Measurements from ENCODE around the gene MYH9.
"Not testable (repeated sequence)": the region's sequence is repeated elsewhere in the genome, so short reads cannot be mapped to it uniquely, and the experiment has no call there.

The MYH9 gene

GRCh38 chr22:36290391-36291075 is 97.2 kb downstream of the MYH9 start:
- not testable (repeated sequence) for H3K4me3 ChIP-seq (ENCODE audit: low read depth in 1 of 2, low read length in 2 of 2); H3K27ac ChIP-seq (ENCODE audit: low read length); H3K27me3 ChIP-seq (ENCODE audit: low read depth, low read length); H3K9me3 ChIP-seq (ENCODE audit: control insufficient read depth in 1 of 2, low read length in 2 of 2)
- Histone ChIP-seq H3K36me3 (ENCODE audit: control insufficient read depth in 1 of 2, insufficient read depth in 2 of 2, low read length in 2 of 2) (peaks cover 77 to 85% of the 10 kb centered on the region in 2 donors), H3K4me1 (ENCODE audit: control insufficient read depth in 1 of 2, insufficient read depth in 2 of 2, low read length in 2 of 2) (peaks cover 0 to 14% of the 10 kb centered on the region in 2 donors)

- H3K9me3 ChIP-seq (ENCODE audit: control insufficient read depth in 1 of 2, low read length in 2 of 2); H3K4me3 ChIP-seq (ENCODE audit: low read depth in 1 of 2, low read length in 2 of 2); H3K27me3 ChIP-seq (ENCODE audit: low read depth, low read length); H3K27ac ChIP-seq (ENCODE audit: low read length): not testable (repeated sequence)
- Histone ChIP-seq H3K4me1 (ENCODE audit: control insufficient read depth in 1 of 2, insufficient read depth in 2 of 2, low read length in 2 of 2) (peaks cover 0 to 14% of the 10 kb centered on the region in 2 donors), H3K36me3 (ENCODE audit: control insufficient read depth in 1 of 2, insufficient read depth in 2 of 2, low read length in 2 of 2) (peaks cover 77 to 85% of the 10 kb centered on the region in 2 donors)
These were observed 97.8 kb downstream of the MYH9 start for GRCh38 chr22:36289948-36290371.

GRCh38 chr22:36289406-36289870 is 98.3 kb downstream of the MYH9 start:
- Histone ChIP-seq H3K27ac (ENCODE audit: low read length) (no peak overlapping the region), H3K36me3 (ENCODE audit: control insufficient read depth in 1 of 2, insufficient read depth in 2 of 2, low read length in 2 of 2) (peaks cover 77 to 85% of the 10 kb centered on the region in 2 donors), H3K4me1 (ENCODE audit: control insufficient read depth in 1 of 2, insufficient read depth in 2 of 2, low read length in 2 of 2) (peaks cover 0 to 14% of the 10 kb centered on the region in 2 donors), H3K4me3 (ENCODE audit: low read depth in 1 of 2, low read length in 2 of 2) (no peak overlapping the region), H3K9me3 (ENCODE audit: control insufficient read depth in 1 of 2, low read length in 2 of 2) (no peaks in the 10 kb centered on the region), H3K27me3 (ENCODE audit: low read depth, low read length) (no peaks in the 10 kb centered on the region)

GRCh38 chr22:36288571-36289405 is 99.0 kb downstream of the MYH9 start:
- H3K36me3 ChIP-seq (ENCODE audit: control insufficient read depth in 1 of 2, insufficient read depth in 2 of 2, low read length in 2 of 2) = peaks cover 76 to 85% of the 10 kb centered on the region in 2 donors
- no peaks in the 10 kb centered on the region for H3K9me3 ChIP-seq (ENCODE audit: control insufficient read depth in 1 of 2, low read length in 2 of 2)
- H3K4me1 ChIP-seq (ENCODE audit: control insufficient read depth in 1 of 2, insufficient read depth in 2 of 2, low read length in 2 of 2) = peaks cover 0 to 14% of the 10 kb centered on the region in 2 donors
- no peak overlapping the region for H3K27ac ChIP-seq (ENCODE audit: low read length)
- H3K27me3 ChIP-seq (ENCODE audit: low read depth, low read length) = no peaks in the 10 kb centered on the region
- H3K4me3 ChIP-seq (ENCODE audit: low read depth in 1 of 2, low read length in 2 of 2) = no peak overlapping the region

GRCh38 chr22:36287881-36288515 is 99.8 kb downstream of the MYH9 start:
- no peak overlapping the region for H3K27ac ChIP-seq (ENCODE audit: low read length)

GRCh38 chr22:36286096-36286957 is 101.4 kb downstream of the MYH9 start:
- H3K4me1 ChIP-seq (ENCODE audit: control insufficient read depth in 1 of 2, insufficient read depth in 2 of 2, low read length in 2 of 2) = peaks cover 0 to 19% of the 10 kb centered on the region in 2 donors

More at GRCh38 chr22:36287881-36288515, 99.8 kb downstream of the MYH9 start:
- Histone ChIP-seq H3K9me3 (ENCODE audit: control insufficient read depth in 1 of 2, low read length in 2 of 2) (no peaks in the 10 kb centered on the region), H3K4me1 (ENCODE audit: control insufficient read depth in 1 of 2, insufficient read depth in 2 of 2, low read length in 2 of 2) (peaks cover 0 to 14% of the 10 kb centered on the region in 2 donors), H3K27me3 (ENCODE audit: low read depth, low read length) (no peaks in the 10 kb centered on the region), H3K4me3 (ENCODE audit: low read depth in 1 of 2, low read length in 2 of 2) (no peak overlapping the region), H3K36me3 (ENCODE audit: control insufficient read depth in 1 of 2, insufficient read depth in 2 of 2, low read length in 2 of 2) (peaks cover 73 to 83% of the 10 kb centered on the region in 2 donors)

GRCh38 chr22:36285545-36285944 is 102.2 kb downstream of the MYH9 start:
- H3K27ac ChIP-seq (ENCODE audit: low read length) = no peak overlapping the region
- no peak overlapping the region for H3K4me3 ChIP-seq (ENCODE audit: low read depth in 1 of 2, low read length in 2 of 2)
- no peaks in the 10 kb centered on the region for H3K9me3 ChIP-seq (ENCODE audit: control insufficient read depth in 1 of 2, low read length in 2 of 2)
- H3K36me3 ChIP-seq (ENCODE audit: control insufficient read depth in 1 of 2, insufficient read depth in 2 of 2, low read length in 2 of 2) = peaks cover 79 to 91% of the 10 kb centered on the region in 2 donors
- peaks cover 0 to 27% of the 10 kb centered on the region in 2 donors for H3K4me1 ChIP-seq (ENCODE audit: control insufficient read depth in 1 of 2, insufficient read depth in 2 of 2, low read length in 2 of 2)
- no peaks in the 10 kb centered on the region for H3K27me3 ChIP-seq (ENCODE audit: low read depth, low read length)

More at GRCh38 chr22:36286096-36286957, 101.4 kb downstream of the MYH9 start:
- Histone ChIP-seq H3K27ac (ENCODE audit: low read length) (no peak overlapping the region), H3K27me3 (ENCODE audit: low read depth, low read length) (no peaks in the 10 kb centered on the region), H3K4me3 (ENCODE audit: low read depth in 1 of 2, low read length in 2 of 2) (no peak overlapping the region), H3K36me3 (ENCODE audit: control insufficient read depth in 1 of 2, insufficient read depth in 2 of 2, low read length in 2 of 2) (peaks cover 74 to 85% of the 10 kb centered on the region in 2 donors), H3K9me3 (ENCODE audit: control insufficient read depth in 1 of 2, low read length in 2 of 2) (no peaks in the 10 kb centered on the region)

- H3K9me3 ChIP-seq (ENCODE audit: control insufficient read depth in 1 of 2, low read length in 2 of 2) = no peaks in the 10 kb centered on the region
- H3K4me3 ChIP-seq (ENCODE audit: low read depth in 1 of 2, low read length in 2 of 2) = no peak overlapping the region
- H3K4me1 ChIP-seq (ENCODE audit: control insufficient read depth in 1 of 2, insufficient read depth in 2 of 2, low read length in 2 of 2) = peaks cover 0 to 29% of the 10 kb centered on the region in 2 donors
- H3K27ac ChIP-seq (ENCODE audit: low read length) = no peak overlapping the region
- H3K36me3 ChIP-seq (ENCODE audit: control insufficient read depth in 1 of 2, insufficient read depth in 2 of 2, low read length in 2 of 2) = peaks cover 79 to 91% of the 10 kb centered on the region in 2 donors
- no peaks in the 10 kb centered on the region for H3K27me3 ChIP-seq (ENCODE audit: low read depth, low read length)
These were observed 102.8 kb downstream of the MYH9 start for GRCh38 chr22:36285017-36285416.

GRCh38 chr22:36284171-36284571 is 103.6 kb downstream of the MYH9 start:
- no peaks in the 10 kb centered on the region for H3K9me3 ChIP-seq (ENCODE audit: control insufficient read depth in 1 of 2, low read length in 2 of 2)
- no peak overlapping the region for H3K4me3 ChIP-seq (ENCODE audit: low read depth in 1 of 2, low read length in 2 of 2)
- peaks cover 74 to 82% of the 10 kb centered on the region in 2 donors for H3K36me3 ChIP-seq (ENCODE audit: control insufficient read depth in 1 of 2, insufficient read depth in 2 of 2, low read length in 2 of 2)

GRCh38 chr22:36282328-36282831 is 105.4 kb downstream of the MYH9 start:
- peaks cover 61 to 64% of the 10 kb centered on the region in 2 donors for H3K36me3 ChIP-seq (ENCODE audit: control insufficient read depth in 1 of 2, insufficient read depth in 2 of 2, low read length in 2 of 2)
- no peak overlapping the region for H3K4me3 ChIP-seq (ENCODE audit: low read depth in 1 of 2, low read length in 2 of 2)
- H3K27me3 ChIP-seq (ENCODE audit: low read depth, low read length) = no peaks in the 10 kb centered on the region
- H3K9me3 ChIP-seq (ENCODE audit: control insufficient read depth in 1 of 2, low read length in 2 of 2) = no peaks in the 10 kb centered on the region
- no peak overlapping the region for H3K27ac ChIP-seq (ENCODE audit: low read length)
- peaks cover 2 to 29% of the 10 kb centered on the region in 2 donors for H3K4me1 ChIP-seq (ENCODE audit: control insufficient read depth in 1 of 2, insufficient read depth in 2 of 2, low read length in 2 of 2)

More at GRCh38 chr22:36284171-36284571, 103.6 kb downstream of the MYH9 start:
- Histone ChIP-seq H3K4me1 (ENCODE audit: control insufficient read depth in 1 of 2, insufficient read depth in 2 of 2, low read length in 2 of 2) (peaks cover 0 to 29% of the 10 kb centered on the region in 2 donors), H3K27ac (ENCODE audit: low read length) (no peak overlapping the region), H3K27me3 (ENCODE audit: low read depth, low read length) (no peaks in the 10 kb centered on the region)
